HG02870 (cell line): ENCODE results near the gene UPK3BL1.
"Not testable (repeated sequence)": the region's sequence is repeated elsewhere in the genome, so short reads cannot be mapped to it uniquely, and the experiment has no call there.

Experiments used
- ATAC-seq: cut with Tn5 transposase; IDR thresholded peaks from one replicate; pipeline ENCODE4 v1.9.1; 2021; ENCODE audit warnings: mild to moderate bottlenecking, moderate library complexity; ENCODE audit not compliant: unreplicated experiment

The UPK3BL1 gene

GRCh38 chr7:102642691-102643090 lies at the start of gene UPK3BL1:
TSS of gene UPK3BL1 (minus strand) at chr7:102642791. CDS start at chr7:102642741, 50 bp downstream.
- ATAC-seq: not testable (repeated sequence)

- ATAC-seq: not testable (repeated sequence)
Measured at GRCh38 chr7:102690602-102691001, 48.0 kb upstream of the UPK3BL1 start.

- peak; percentile 49 for ATAC-seq
Measured at GRCh38 chr7:102689436-102690282, 47.1 kb upstream of the UPK3BL1 start.

GRCh38 chr7:102688299-102689036 lies 45.9 kb upstream of the UPK3BL1 start:
- peak; percentile 64 for ATAC-seq

GRCh38 chr7:102682560-102682959 lies 40.0 kb upstream of the UPK3BL1 start:
- not testable (repeated sequence) for ATAC-seq

GRCh38 chr7:102680780-102681179 lies 38.2 kb upstream of the UPK3BL1 start:
- not testable (repeated sequence) for ATAC-seq

GRCh38 chr7:102675545-102675944 lies 33.0 kb upstream of the UPK3BL1 start:
- not testable (repeated sequence) for ATAC-seq

- not testable (repeated sequence) for ATAC-seq
Measured at GRCh38 chr7:102673447-102674067, 31.0 kb upstream of the UPK3BL1 start.

- ATAC-seq: peak; percentile 30
Measured at GRCh38 chr7:102671956-102672307, 29.3 kb upstream of the UPK3BL1 start.

GRCh38 chr7:102671166-102671955 lies 28.8 kb upstream of the UPK3BL1 start, which contains the start of gene POLR2J2:
TSS of gene POLR2J2 (minus strand) at chr7:102671663. CDS start at chr7:102671601, 62 bp downstream.
- ATAC-seq: peak; percentile 40

GRCh38 chr7:102667523-102667922 lies 24.9 kb upstream of the UPK3BL1 start:
- ATAC-seq: not testable (repeated sequence)

GRCh38 chr7:102666850-102667249 lies 24.3 kb upstream of the UPK3BL1 start:
- ATAC-seq: not testable (repeated sequence)

- ATAC-seq: not testable (repeated sequence)
Measured at GRCh38 chr7:102664765-102665164, 22.2 kb upstream of the UPK3BL1 start.

GRCh38 chr7:102649924-102650323 lies 7.3 kb upstream of the UPK3BL1 start, which contains the start of gene SPDYE2B:
TSS of gene SPDYE2B (plus strand) at chr7:102650319. CDS start at chr7:102652349, 2,030 bp downstream.
- ATAC-seq: not testable (repeated sequence)

GRCh38 chr7:102647813-102648212 lies 5.2 kb upstream of the UPK3BL1 start:
- ATAC-seq: not testable (repeated sequence)

- ATAC-seq: not testable (repeated sequence)
Measured at GRCh38 chr7:102643404-102643803, 813 bp upstream of the UPK3BL1 start.

- not testable (repeated sequence) for ATAC-seq
Measured at GRCh38 chr7:102638848-102639247, 3.7 kb downstream of the UPK3BL1 start.

- not testable (repeated sequence) for ATAC-seq
Measured at GRCh38 chr7:102636956-102637355, 5.6 kb downstream of the UPK3BL1 start.

- ATAC-seq: not testable (repeated sequence)
Measured at GRCh38 chr7:102635354-102635753, 7.2 kb downstream of the UPK3BL1 start.

GRCh38 chr7:102634299-102634698 lies 8.3 kb downstream of the UPK3BL1 start:
- not testable (repeated sequence) for ATAC-seq
